ENCODE results near the gene PIP5K1A.
A peak's percentile ranks its signal among the peaks of the same experiment; 100 is the strongest.
"Not testable (repeated sequence)": the region's sequence is repeated elsewhere in the genome, so short reads cannot be mapped to it uniquely, and the experiment has no call there.

PIP5K1A gene

GRCh38 chr1:151259351-151259750 lies 61.0 kb downstream of the PIP5K1A start:
- DNase-seq = no peak

GRCh38 chr1:151265446-151266236 lies 67.3 kb downstream of the PIP5K1A start:
- DNase-seq = no peak

GRCh38 chr1:151266315-151266714 lies 68.0 kb downstream of the PIP5K1A start:
- DNase-seq = no peak

GRCh38 chr1:151266821-151267220 lies 68.5 kb downstream of the PIP5K1A start:
- DNase-seq = no peak

- peak; percentile 26 to 31 for DNase-seq
Observed at GRCh38 chr1:151267760-151268159, 69.4 kb downstream of the PIP5K1A start.

- no peak for DNase-seq
Observed at GRCh38 chr1:151273924-151274466, 75.6 kb downstream of the PIP5K1A start.

- not testable (repeated sequence) for DNase-seq
Observed at GRCh38 chr1:151275341-151275740, 77.0 kb downstream of the PIP5K1A start.

- peak; percentile 76 to 82 for DNase-seq
Observed at GRCh38 chr1:151277249-151277648, 78.9 kb downstream of the PIP5K1A start.

GRCh38 chr1:151281225-151281968 lies 83.0 kb downstream of the PIP5K1A start:
- peak; percentile 98 to 99 for DNase-seq

GRCh38 chr1:151281969-151282882 lies 83.9 kb downstream of the PIP5K1A start, which contains the start of gene ZNF687:
TSS of gene ZNF687 (plus strand) at chr1:151282299. CDS start at chr1:151286292, 3,993 bp downstream.
- DNase-seq = peak; percentile 99

GRCh38 chr1:151282883-151283725 lies 84.8 kb downstream of the PIP5K1A start:
- DNase-seq = peak in 1 of 2 experiments; percentile 45

GRCh38 chr1:151284013-151284577 lies 85.7 kb downstream of the PIP5K1A start:
- DNase-seq = no peak

- no peak for DNase-seq
Observed at GRCh38 chr1:151286619-151287340, 88.4 kb downstream of the PIP5K1A start.

- DNase-seq = no peak
Observed at GRCh38 chr1:151287341-151287699, 89.0 kb downstream of the PIP5K1A start.

GRCh38 chr1:151287767-151288500 lies 89.6 kb downstream of the PIP5K1A start:
- no peak for DNase-seq

- no peak for DNase-seq
Observed at GRCh38 chr1:151288502-151288901, 90.2 kb downstream of the PIP5K1A start.

- no peak for DNase-seq
Observed at GRCh38 chr1:151289080-151289935, 91.0 kb downstream of the PIP5K1A start.

- no peak for DNase-seq
Observed at GRCh38 chr1:151289991-151290708, 91.8 kb downstream of the PIP5K1A start.
